ENCODE data around the gene FHDC1.

DNA sequence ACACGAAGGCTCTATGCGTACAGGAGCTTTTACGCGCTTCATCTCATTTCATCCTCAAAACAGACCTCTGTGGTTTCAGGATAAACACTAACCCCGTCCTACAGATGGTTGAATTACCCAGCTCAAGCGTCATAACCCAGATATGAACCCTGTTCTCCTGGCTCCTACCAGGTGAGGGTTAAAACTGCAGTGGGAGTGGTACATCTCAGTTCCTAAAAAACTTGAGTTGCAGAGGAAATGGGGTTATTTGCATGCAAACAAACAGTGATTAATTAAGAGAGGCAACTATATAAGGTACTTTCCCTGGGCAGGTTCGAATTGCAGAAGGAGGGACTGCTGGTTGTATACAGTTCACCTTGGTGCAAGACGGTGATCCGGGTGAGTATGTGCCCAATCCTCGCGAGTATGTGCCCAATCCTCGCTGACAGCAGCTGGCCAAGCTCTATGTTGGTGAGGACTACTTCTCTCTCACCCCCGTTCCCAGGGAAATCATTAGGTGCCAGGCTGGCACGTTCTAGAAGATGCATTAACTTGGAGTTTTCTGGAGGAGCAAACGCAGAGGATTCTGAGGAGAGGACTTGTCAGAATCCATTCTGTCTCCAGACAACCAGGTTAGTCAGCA is 72.6 kb downstream of the FHDC1 start:
- TF ChIP-seq CTCF (IDR thresholded peaks at IDR 0.05) = no peak
- TF ChIP-seq POLR2A (IDR thresholded peaks at IDR 0.05) = no peak
- TF ChIP-seq EP300 (IDR thresholded peaks at IDR 0.05) = no peak
